RWPE1 (cell line): Measurements from ENCODE around the gene SPARCL1.

Experiments used
- CTCF ChIA-PET: fragments of 350-600 bp; sonication (Branson Sonifier 250); formaldehyde crosslinking; extraction: SDS; loops from one replicate; lab custom pipeline; 2021; lab: Yijun Ruan, JAX
- POLR2A ChIA-PET: fragments of 400-600 bp; formaldehyde crosslinking; extraction: SDS; loops from one replicate; lab custom pipeline; 2020; ENCODE audit warnings: antibody characterized with exemption; ENCODE audit not compliant: low non-redundant PET; lab: Yijun Ruan, JAX
- DNase-seq: peaks from one replicate; pipeline ENCODE4 v3.0.0; 2012; ENCODE audit warnings: low spot score
- H3K27ac ChIP-seq: fragments of 450-650 bp; 2 replicates; pipeline ENCODE4 v1.5.1; 2017
- TF ChIP-seq, protein P1 (sequence below): fragments of 450-650 bp; conservative IDR thresholded peaks from 2 replicates; pipeline ENCODE4 v1.5.1; 2017; ENCODE audit warnings: low read depth, mild to moderate bottlenecking

SPARCL1 gene

GRCh38 chr4:87444741-87445140, 84.4 kb downstream of the SPARCL1 start:
- ChIA-PET CTCF (no interaction called here), POLR2A (no interaction called here)
- no peak for DNase-seq
- TF ChIP-seq, protein P1, sequence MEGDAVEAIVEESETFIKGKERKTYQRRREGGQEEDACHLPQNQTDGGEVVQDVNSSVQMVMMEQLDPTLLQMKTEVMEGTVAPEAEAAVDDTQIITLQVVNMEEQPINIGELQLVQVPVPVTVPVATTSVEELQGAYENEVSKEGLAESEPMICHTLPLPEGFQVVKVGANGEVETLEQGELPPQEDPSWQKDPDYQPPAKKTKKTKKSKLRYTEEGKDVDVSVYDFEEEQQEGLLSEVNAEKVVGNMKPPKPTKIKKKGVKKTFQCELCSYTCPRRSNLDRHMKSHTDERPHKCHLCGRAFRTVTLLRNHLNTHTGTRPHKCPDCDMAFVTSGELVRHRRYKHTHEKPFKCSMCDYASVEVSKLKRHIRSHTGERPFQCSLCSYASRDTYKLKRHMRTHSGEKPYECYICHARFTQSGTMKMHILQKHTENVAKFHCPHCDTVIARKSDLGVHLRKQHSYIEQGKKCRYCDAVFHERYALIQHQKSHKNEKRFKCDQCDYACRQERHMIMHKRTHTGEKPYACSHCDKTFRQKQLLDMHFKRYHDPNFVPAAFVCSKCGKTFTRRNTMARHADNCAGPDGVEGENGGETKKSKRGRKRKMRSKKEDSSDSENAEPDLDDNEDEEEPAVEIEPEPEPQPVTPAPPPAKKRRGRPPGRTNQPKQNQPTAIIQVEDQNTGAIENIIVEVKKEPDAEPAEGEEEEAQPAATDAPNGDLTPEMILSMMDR: no peak
- no peak overlapping the region for H3K27ac ChIP-seq

DNA sequence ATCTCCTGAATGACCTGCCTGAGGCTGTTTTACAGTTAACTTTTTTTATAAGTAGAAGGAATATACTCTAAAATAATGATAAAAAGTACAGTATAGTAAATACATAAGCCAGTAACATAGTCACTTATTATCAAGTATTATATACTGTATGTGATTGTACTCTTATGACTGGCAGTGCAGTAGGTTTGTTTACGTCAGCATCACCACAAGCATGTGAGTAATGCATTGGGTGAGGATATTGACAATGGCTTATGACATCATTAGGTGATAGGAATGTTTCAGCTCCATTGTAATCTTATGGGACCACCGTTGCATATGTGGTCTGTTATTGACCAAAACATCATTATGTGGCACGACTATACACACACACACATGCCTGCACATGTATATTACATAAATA, 86.3 kb downstream of the SPARCL1 start:
- CTCF ChIA-PET: no interaction called here
- TF ChIP-seq, protein P1: no peak
- POLR2A ChIA-PET: no interaction called here
- DNase-seq: no peak
- H3K27ac ChIP-seq: no peak overlapping the region

DNA sequence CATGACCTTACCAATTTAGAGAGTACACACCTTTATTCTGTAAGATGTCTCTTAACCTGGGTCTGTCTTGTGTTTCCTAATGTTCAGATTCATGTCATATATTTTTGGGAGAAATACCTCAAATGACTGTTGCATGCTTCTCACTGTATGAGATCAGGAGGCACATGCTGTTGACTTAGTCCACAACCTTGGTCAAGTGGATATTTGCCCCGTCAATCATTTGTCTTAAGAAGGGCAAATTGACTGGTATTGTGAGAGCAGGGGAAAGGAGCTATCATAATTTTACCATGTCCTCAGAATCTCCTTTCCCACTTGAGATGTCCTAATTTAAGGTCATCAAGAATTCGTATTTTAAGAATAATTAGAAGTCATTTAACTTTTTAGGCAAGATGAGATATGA, 95.8 kb downstream of the SPARCL1 start:
- H3K27ac ChIP-seq: no peak overlapping the region
- ChIA-PET CTCF (no interaction called here), POLR2A (no interaction called here)
- TF ChIP-seq, protein P1: no peak
- no peak for DNase-seq

GRCh38 chr4:87430038-87430437, 99.1 kb downstream of the SPARCL1 start:
- DNase-seq: no peak
- H3K27ac ChIP-seq: no peak overlapping the region
- TF ChIP-seq, protein P1: no peak
- ChIA-PET POLR2A (no interaction called here), CTCF (interaction anchor here (0.9 kb wide), 1 partner anchor 19 kb away, joined by 3 read pairs; no protein-coding TSS in a partner anchor)

- TF ChIP-seq, protein P1: no peak
- H3K27ac ChIP-seq: no peak overlapping the region
- POLR2A ChIA-PET: no interaction called here
- no peak for DNase-seq
- CTCF ChIA-PET: no interaction called here
These were observed 100.2 kb downstream of the SPARCL1 start for GRCh38 chr4:87428979-87429378.

DNA sequence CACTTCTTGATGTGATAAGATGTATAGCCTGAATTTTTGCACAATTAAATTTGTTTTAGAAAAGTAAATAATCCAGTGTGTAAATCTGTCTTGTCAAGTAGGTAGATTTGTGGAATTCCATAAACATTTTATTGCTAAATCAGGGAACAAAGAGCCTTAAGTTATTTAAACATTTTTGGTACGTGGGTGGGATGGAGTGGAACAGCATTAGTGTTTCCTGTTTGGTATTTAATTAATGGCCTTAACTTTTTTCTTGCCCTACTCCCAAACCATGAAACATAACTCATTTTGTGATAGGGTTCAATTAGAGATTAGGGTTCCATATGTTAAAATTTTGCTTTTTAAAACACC, 101.7 kb downstream of the SPARCL1 start:
- no peak for DNase-seq
- ChIA-PET POLR2A (no interaction called here), CTCF (no interaction called here)
- TF ChIP-seq, protein P1: no peak
- H3K27ac ChIP-seq: no peak overlapping the region
